Left ventricle myocardium inferior (tissue), 1 donor: ENCODE data around the gene CYB561D2. TPM values are rescaled to one million over a fixed set of nuclear protein-coding genes. Genes with fewer than 3 reads are reported as not detected.
A peak's percentile ranks its signal among the peaks of the same experiment; 100 is the strongest.

Source experiments
- DNase-seq: peaks from one replicate; pipeline ENCODE4 v3.0.0-alpha.2; 2020
- H3K27ac ChIP-seq: fragments of 200-600 bp; replicated peaks from 2 replicates; pipeline ENCODE4 v1.8.0; 2021
- H3K27me3 ChIP-seq: fragments of 200-600 bp; 2 replicates; pipeline ENCODE4 v1.8.0; 2021; ENCODE audit warnings: low read depth
- H3K36me3 ChIP-seq: fragments of 200-600 bp; 2 replicates; pipeline ENCODE4 v1.8.0; 2021
- H3K4me1 ChIP-seq: fragments of 200-600 bp; 2 replicates; pipeline ENCODE4 v1.8.0; 2021
- H3K4me3 ChIP-seq: fragments of 200-600 bp; 2 replicates; pipeline ENCODE4 v1.8.0; 2021; ENCODE audit warnings: mild to moderate bottlenecking, moderate library complexity
- H3K9me3 ChIP-seq: fragments of 200-600 bp; replicated peaks from 2 replicates; pipeline ENCODE4 v1.8.0; 2021
- intact Hi-C: fragments of 100-400 bp; cut with micrococcal nuclease; formaldehyde crosslinking; loops from one replicate; pipeline ENCODE4 v1.11.0; 2022
- total RNA-seq: library from RNA; stranded (reverse); fragmentation: NEBNext Ultra II Directional; extraction: Animal tissue kit (Norgen Biotek cat#: 25700); gene quantifications from one replicate; pipeline ENCODE4 v1.2.1, GENCODE V29; 2021
- TF ChIP-seq, protein P1 (sequence below): fragments of 200-600 bp; IDR thresholded peaks from 2 replicates; pipeline ENCODE4 v1.8.0; 2021; ENCODE audit warnings: antibody characterized with exemption, mild to moderate bottlenecking, borderline replicate concordance
- donor health status: DM: no; HTN: yes; CAD: no; lungs with severe emphysema.

CYB561D2 gene
- total RNA-seq, 1 donor from 2014 or later: 7.0 TPM

DNA sequence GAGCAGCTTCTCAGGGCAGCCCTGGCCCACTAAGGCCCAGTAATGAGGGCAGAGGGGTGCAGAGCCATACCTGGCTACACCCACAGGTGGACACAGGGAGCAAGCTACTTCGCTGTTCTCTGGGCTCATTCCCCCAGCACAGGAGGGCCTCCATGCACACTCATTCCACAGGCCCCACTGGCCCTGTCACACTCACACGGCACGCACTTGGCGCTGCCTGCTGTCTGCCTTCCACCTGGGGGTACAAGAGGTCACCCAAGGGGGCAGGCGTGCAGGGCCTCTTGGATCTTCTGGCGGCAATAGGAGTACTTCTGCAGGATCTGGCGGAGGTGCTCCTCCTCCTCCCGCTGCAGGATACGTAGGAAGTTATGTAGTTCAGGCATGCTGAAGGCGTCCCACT, 20.3 kb upstream of the CYB561D2 start:
- Histone ChIP-seq H3K27me3 (no peaks in the 10 kb centered on the region), H3K4me3 (no peak overlapping the region), H3K4me1 (peaks cover 83% of the 10 kb centered on the region), H3K27ac (no peak overlapping the region), H3K36me3 (peaks cover 52% of the 10 kb centered on the region), H3K9me3 (no peaks in the 10 kb centered on the region)
- intact Hi-C loops: no loop called here
- no peak for DNase-seq
- TF ChIP-seq, protein P1, sequence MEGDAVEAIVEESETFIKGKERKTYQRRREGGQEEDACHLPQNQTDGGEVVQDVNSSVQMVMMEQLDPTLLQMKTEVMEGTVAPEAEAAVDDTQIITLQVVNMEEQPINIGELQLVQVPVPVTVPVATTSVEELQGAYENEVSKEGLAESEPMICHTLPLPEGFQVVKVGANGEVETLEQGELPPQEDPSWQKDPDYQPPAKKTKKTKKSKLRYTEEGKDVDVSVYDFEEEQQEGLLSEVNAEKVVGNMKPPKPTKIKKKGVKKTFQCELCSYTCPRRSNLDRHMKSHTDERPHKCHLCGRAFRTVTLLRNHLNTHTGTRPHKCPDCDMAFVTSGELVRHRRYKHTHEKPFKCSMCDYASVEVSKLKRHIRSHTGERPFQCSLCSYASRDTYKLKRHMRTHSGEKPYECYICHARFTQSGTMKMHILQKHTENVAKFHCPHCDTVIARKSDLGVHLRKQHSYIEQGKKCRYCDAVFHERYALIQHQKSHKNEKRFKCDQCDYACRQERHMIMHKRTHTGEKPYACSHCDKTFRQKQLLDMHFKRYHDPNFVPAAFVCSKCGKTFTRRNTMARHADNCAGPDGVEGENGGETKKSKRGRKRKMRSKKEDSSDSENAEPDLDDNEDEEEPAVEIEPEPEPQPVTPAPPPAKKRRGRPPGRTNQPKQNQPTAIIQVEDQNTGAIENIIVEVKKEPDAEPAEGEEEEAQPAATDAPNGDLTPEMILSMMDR: no peak

DNA sequence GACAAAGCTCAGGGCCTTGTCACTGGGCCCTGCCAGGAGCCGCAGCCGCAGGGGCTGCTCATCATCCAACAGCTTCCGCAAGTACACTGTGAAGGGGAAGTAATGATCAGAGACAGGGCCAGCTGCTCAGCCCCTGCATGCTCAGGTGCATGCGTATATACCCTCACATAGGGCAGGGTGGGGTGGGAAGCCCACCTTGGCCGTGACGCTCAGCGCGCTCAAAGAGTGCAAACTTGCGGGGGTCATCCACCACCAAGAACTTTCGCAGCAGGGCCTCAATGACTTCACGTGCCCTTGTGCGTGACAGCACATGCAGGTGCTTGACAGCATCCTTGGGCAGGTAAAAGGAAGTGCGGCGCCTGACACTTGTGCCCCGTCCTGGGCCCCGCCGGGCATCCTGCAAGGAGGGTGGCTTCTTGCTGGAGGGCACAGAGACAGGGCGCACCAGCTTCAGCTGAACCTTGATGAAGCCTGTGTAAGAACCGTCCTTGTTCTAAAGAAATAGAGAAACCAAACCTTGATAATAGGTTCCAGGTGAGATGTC, 19.2 kb upstream of the CYB561D2 start:
- Histone ChIP-seq H3K27ac (no peak overlapping the region), H3K36me3 (peaks cover 41% of the 10 kb centered on the region), H3K4me3 (no peak overlapping the region), H3K4me1 (peaks cover 90% of the 10 kb centered on the region), H3K9me3 (no peaks in the 10 kb centered on the region), H3K27me3 (no peaks in the 10 kb centered on the region)
- intact Hi-C loops: no loop called here
- TF ChIP-seq, protein P1: no peak
- DNase-seq: no peak

DNA sequence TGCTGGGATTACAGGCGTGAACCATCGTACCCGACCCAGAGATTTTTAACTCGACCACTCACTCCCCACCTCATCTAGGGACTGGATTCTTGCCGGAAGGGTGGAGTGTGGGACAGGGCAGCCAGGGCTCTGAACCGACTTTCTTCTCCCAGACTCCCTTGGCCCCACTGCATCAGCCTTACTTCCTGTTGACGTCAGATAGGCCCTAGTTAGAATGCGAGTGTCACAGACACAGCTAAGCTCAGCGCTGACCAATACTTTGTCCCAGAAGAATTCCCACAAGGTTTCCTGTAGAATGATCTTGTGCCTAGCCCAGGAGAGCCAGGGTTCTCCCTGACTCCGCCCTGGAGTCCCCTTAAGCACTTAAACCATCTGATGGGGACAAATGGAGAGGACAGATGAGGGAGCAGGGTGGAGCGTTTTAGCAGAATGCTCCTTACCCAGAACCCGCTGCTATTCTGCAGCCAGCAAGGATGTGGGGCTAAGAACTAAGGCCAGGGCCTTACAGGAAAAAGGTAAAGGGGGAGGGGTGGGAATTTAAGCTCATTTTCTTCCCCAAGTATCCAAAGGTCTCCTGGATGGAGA, 16.8 kb upstream of the CYB561D2 start:
- peak overlapping the region; percentile 97 for H3K4me3 ChIP-seq
- DNase-seq: peak; percentile 64
- H3K27ac ChIP-seq: peak overlapping the region; percentile 95
- TF ChIP-seq, protein P1: no peak
- peaks cover 37% of the 10 kb centered on the region for H3K36me3 ChIP-seq
- intact Hi-C loops: no loop called here
- no peaks in the 10 kb centered on the region for H3K27me3 ChIP-seq
- H3K9me3 ChIP-seq: no peaks in the 10 kb centered on the region
- H3K4me1 ChIP-seq: peaks cover 86% of the 10 kb centered on the region

DNA sequence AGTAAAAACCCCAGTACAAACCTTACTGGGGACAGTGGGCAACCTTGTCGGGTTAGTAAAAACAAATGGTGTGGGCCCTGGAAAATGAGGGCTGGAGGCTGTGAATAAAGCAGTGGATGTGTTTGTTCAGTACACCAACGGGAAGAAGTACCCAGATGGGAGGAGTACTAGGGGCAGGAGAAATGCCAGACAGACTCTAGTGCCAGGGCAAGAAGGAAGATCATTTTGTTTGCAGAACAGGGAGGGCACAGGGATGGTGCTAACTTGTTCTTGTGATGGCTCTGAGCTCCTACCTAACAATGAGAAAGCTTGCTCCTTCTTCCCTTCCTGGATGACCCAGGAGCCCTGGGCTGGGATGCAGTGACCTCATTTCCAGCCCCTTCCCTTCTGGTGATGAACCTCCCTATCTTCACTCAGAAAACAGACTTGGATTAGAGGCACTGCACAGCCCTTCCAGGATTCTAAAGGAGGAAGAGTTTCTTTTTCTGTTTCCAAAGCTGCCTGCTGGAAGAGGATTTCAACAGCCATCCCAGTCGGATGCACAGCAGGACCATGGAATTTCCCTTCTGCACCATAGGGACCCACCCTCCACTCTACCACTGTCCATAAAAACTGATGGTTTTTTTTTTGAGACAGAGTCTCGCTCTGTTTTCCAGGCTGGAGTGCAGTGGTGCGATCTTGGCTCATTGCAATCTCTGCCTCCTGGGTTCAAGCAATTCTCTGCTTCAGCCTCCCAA, 16.2 kb upstream of the CYB561D2 start:
- intact Hi-C loops: no loop called here
- peak overlapping the region; percentile 97 for H3K4me3 ChIP-seq

DNA sequence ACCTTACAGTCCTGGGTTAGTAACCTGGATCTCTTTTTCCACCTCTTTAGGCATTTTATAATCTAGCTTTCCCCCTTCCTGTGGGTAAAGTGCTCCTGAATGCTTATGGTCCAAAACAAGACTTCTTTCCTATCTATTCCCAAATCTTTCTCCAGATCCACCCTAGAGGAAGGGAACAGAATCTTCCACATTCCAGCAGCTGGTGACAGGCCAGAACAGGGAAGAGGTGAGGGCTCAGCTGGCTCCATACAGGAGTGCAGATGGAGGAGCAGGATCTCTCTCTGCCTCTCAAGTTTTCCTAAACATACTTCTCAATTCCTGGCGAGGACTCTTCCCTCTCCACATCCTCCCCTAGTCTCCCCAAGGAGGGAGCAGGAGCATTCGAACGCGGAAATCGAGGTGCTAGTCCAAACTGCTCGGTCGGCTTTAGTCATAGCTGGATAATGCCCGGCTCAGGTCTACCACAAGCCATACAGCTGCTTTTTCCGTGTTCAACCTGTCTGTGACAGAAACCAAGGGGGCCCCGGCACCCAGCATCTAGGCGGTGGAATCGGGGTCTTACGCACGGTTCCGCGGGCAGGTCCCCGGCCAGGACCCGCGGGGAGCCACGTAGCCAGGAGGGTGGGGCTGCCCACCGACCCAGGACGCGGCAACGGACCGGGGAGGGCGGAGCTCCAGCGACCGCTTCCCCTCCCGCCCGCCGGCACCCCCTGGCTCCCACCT, 14.0 kb upstream of the CYB561D2 start:
- H3K27ac ChIP-seq: peak overlapping the region; percentile 95
- peaks cover 10% of the 10 kb centered on the region for H3K36me3 ChIP-seq
- peaks cover 94% of the 10 kb centered on the region for H3K4me1 ChIP-seq
- TF ChIP-seq, protein P1: no peak
- H3K4me3 ChIP-seq: peak overlapping the region; percentile 97
- H3K9me3 ChIP-seq: no peaks in the 10 kb centered on the region
- DNase-seq: no peak
- H3K27me3 ChIP-seq: peaks cover 14% of the 10 kb centered on the region
- intact Hi-C loops: no loop called here

More for the DNA sequence above, 16.2 kb upstream of the CYB561D2 start:
- peaks cover 89% of the 10 kb centered on the region for H3K4me1 ChIP-seq
- no peaks in the 10 kb centered on the region for H3K27me3 ChIP-seq
- peaks cover 31% of the 10 kb centered on the region for H3K36me3 ChIP-seq
- H3K27ac ChIP-seq: peak overlapping the region; percentile 95
- H3K9me3 ChIP-seq: no peaks in the 10 kb centered on the region
- TF ChIP-seq, protein P1: no peak
- no peak for DNase-seq
